ENCODE data around the gene RSAD2.

GRCh38 chr2:6916736-6917070, 39.1 kb downstream of the RSAD2 start:
- TF ChIP-seq CTCF (optimal IDR thresholded peaks at IDR 0.05 in 1 of 3, IDR thresholded peaks at IDR 0.05 in 1 of 3, conservative IDR thresholded peaks at IDR 0.05 in 1 of 3; ENCODE audit: extremely low read depth in 1 of 3, insufficient read depth in 2 of 3, low read length in 3 of 3) (no peak), EZH2 (IDR thresholded peaks at IDR 0.05; ENCODE audit: low read length) (no peak)

Measured in keratinocyte (primary cell).